ENCODE results near the gene SLC19A2. TPM values are rescaled to one million over a fixed set of nuclear protein-coding genes. Genes with fewer than 3 reads are reported as not detected.

Gene SLC19A2
- total RNA-seq, 1 donor from 2014 or later: 6.1 TPM

DNA sequence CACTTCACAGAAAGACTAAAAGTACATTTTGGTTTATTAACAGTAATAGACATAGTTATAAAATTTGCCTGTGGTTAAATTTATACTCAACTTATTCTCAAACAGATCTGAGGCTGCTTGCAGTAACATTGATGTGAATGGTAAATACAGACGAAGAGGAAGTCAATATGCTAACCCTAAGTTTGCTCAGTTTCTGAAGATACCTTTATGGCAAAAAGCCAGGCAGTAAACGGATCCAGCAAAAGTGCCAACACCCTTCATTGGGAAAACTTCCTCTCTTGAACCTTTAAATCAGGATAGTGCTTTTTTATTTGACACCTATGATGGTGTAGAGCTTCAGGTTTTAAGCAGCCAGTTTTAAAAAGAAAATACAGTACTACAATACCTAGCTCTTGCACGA, 41.8 kb downstream of the SLC19A2 start:
- Mint-ChIP-seq H3K27me3 (ENCODE audit: unreplicated experiment) (peaks cover 5% of the 10 kb centered on the region), H3K36me3 (ENCODE audit: low read depth, unreplicated experiment) (peaks cover 7% of the 10 kb centered on the region), H3K4me3 (ENCODE audit: unreplicated experiment) (no peak overlapping the region), H3K9me3 (ENCODE audit: unreplicated experiment) (no peaks in the 10 kb centered on the region), H3K4me1 (ENCODE audit: unreplicated experiment) (no peaks in the 10 kb centered on the region), H3K27ac (ENCODE audit: unreplicated experiment) (no peak overlapping the region)
- TF ChIP-seq, protein P1, sequence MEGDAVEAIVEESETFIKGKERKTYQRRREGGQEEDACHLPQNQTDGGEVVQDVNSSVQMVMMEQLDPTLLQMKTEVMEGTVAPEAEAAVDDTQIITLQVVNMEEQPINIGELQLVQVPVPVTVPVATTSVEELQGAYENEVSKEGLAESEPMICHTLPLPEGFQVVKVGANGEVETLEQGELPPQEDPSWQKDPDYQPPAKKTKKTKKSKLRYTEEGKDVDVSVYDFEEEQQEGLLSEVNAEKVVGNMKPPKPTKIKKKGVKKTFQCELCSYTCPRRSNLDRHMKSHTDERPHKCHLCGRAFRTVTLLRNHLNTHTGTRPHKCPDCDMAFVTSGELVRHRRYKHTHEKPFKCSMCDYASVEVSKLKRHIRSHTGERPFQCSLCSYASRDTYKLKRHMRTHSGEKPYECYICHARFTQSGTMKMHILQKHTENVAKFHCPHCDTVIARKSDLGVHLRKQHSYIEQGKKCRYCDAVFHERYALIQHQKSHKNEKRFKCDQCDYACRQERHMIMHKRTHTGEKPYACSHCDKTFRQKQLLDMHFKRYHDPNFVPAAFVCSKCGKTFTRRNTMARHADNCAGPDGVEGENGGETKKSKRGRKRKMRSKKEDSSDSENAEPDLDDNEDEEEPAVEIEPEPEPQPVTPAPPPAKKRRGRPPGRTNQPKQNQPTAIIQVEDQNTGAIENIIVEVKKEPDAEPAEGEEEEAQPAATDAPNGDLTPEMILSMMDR (IDR thresholded peaks at IDR 0.05; ENCODE audit: unreplicated experiment): no peak
- DNase-seq (ENCODE audit: low spot score): no peak

DNA sequence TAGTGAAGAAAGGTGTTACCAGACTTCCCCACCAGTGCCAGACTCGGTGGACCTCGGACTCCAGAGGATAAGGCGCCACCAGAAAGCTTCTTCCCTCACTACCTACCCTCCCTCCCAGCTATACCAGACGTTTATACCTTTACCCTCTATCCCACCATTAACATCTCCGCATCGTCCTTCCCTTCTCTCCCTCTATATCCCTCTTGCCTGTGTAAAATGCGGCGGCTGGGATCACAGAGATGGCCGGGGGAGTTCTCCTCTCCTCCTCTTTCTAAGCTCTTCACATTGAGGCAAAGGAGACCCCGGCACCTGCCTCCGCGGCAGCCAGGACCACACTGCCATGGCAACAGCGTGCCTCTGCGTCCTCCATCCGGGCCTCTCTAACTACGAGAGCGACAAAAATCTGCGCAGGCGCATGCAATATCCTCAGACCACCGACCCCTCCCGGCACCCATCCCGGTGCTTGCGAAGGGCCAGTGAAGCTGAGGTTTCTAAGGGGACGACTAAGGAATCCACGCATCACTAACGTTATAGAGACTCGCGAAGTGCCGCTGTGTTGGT, 58.6 kb downstream of the SLC19A2 start, which contains the start of gene CCDC181:
Gene CCDC181 (minus strand): TSS at position 394 of the 561 bp plus-strand sequence. CDS start 2,547 bp downstream, outside the sequence.
- H3K9me3 Mint-ChIP-seq (ENCODE audit: unreplicated experiment): no peaks in the 10 kb centered on the region
- peaks cover 3% of the 10 kb centered on the region for H3K27me3 Mint-ChIP-seq (ENCODE audit: unreplicated experiment)
- peaks cover 4% of the 10 kb centered on the region for H3K4me1 Mint-ChIP-seq (ENCODE audit: unreplicated experiment)
- peak within 1 kb of the TSS; percentile 96 for H3K4me3 Mint-ChIP-seq (ENCODE audit: unreplicated experiment)
- DNase-seq (ENCODE audit: low spot score): peak; percentile 85
- H3K27ac Mint-ChIP-seq (ENCODE audit: unreplicated experiment): peak within 1 kb of the TSS; percentile 68
- H3K36me3 Mint-ChIP-seq (ENCODE audit: low read depth, unreplicated experiment): no peaks in the 10 kb centered on the region
- TF ChIP-seq, protein P1 (IDR thresholded peaks at IDR 0.05; ENCODE audit: unreplicated experiment): no peak

DNA sequence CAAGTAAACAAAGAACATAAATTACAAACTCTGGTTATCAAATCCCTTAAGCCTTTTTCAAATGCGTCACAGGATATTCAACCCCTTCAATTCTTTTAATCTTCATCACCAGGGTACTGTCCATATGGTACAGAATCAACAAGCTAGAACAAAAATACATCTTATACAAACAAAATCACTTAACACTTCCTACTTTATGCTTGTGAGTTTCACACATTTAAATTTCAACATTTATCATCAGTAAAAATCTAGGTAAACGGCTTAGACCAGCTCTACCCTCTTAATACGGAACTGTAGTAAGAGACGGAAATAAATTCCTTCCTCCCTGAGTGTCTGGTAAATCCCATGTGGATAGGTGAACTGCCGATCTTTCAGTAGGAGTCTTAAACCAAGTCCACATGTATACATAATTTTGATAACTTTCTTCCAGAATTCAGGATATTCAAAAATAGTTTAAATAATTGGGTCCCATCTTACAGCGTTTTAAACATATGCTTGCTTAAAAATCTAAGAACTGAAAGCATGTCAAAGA, 59.5 kb downstream of the SLC19A2 start:
- H3K9me3 Mint-ChIP-seq (ENCODE audit: unreplicated experiment): no peaks in the 10 kb centered on the region
- no peak overlapping the region for H3K27ac Mint-ChIP-seq (ENCODE audit: unreplicated experiment)
- DNase-seq (ENCODE audit: low spot score): no peak
- H3K27me3 Mint-ChIP-seq (ENCODE audit: unreplicated experiment): peaks cover 3% of the 10 kb centered on the region
- H3K36me3 Mint-ChIP-seq (ENCODE audit: low read depth, unreplicated experiment): no peaks in the 10 kb centered on the region
- no peak overlapping the region for H3K4me3 Mint-ChIP-seq (ENCODE audit: unreplicated experiment)
- TF ChIP-seq, protein P1 (IDR thresholded peaks at IDR 0.05; ENCODE audit: unreplicated experiment): no peak
- H3K4me1 Mint-ChIP-seq (ENCODE audit: unreplicated experiment): peaks cover 4% of the 10 kb centered on the region

DNA sequence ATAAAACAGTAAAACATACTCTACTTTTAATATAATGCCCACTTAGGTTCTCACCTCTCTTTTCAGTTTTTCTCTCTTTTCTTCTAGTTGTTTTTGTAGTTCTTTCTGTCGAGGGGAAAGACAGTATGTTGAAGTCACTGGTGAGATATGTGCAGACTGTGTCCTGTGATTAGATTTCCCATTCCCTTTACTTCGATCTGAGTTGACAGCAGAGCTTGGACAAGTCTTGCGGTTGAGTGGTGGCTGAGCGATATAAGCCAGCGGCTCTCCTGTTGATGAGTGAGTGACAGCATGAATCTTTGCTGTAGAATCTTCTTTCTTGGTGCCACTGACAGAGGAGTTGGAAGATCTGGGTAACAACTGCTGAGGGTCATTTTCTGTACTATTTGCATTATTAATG, 64.4 kb downstream of the SLC19A2 start:
- Mint-ChIP-seq H3K4me3 (ENCODE audit: unreplicated experiment) (no peak overlapping the region), H3K36me3 (ENCODE audit: low read depth, unreplicated experiment) (no peaks in the 10 kb centered on the region), H3K27me3 (ENCODE audit: unreplicated experiment) (no peaks in the 10 kb centered on the region), H3K9me3 (ENCODE audit: unreplicated experiment) (no peaks in the 10 kb centered on the region), H3K27ac (ENCODE audit: unreplicated experiment) (no peak overlapping the region), H3K4me1 (ENCODE audit: unreplicated experiment) (no peaks in the 10 kb centered on the region)
- no peak for DNase-seq (ENCODE audit: low spot score)
- TF ChIP-seq, protein P1 (IDR thresholded peaks at IDR 0.05; ENCODE audit: unreplicated experiment): no peak

DNA sequence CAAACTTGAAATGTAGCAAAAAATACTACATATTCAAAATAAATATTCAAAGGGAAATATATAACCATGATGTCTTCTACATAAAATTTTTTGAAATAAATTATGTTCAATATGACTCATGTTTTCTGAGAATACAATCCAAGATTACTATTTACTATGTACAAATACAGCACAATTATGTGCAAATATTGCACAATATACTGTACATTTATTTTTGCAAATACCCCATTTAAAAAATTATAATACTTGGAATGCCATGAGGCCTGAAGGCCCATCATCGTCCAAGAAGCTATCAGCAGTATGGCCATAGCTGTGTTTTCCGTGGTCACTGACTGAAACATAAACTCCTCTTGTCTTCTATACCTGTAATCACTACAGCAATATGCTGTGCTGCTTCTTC, 70.8 kb downstream of the SLC19A2 start:
- DNase-seq (ENCODE audit: low spot score): no peak
- no peak overlapping the region for H3K4me3 Mint-ChIP-seq (ENCODE audit: unreplicated experiment)
- peaks cover under 1% of the 10 kb centered on the region for H3K27me3 Mint-ChIP-seq (ENCODE audit: unreplicated experiment)
- no peaks in the 10 kb centered on the region for H3K4me1 Mint-ChIP-seq (ENCODE audit: unreplicated experiment)
- TF ChIP-seq, protein P1 (IDR thresholded peaks at IDR 0.05; ENCODE audit: unreplicated experiment): no peak
- no peaks in the 10 kb centered on the region for H3K36me3 Mint-ChIP-seq (ENCODE audit: low read depth, unreplicated experiment)
- H3K9me3 Mint-ChIP-seq (ENCODE audit: unreplicated experiment): no peaks in the 10 kb centered on the region
- no peak overlapping the region for H3K27ac Mint-ChIP-seq (ENCODE audit: unreplicated experiment)

Data from endothelial cell (in vitro differentiated cells).